SK-N-SH treated with all-trans-retinoic acid at 6 μM for 48 hours (cell line): Measurements from ENCODE around the gene B3GALT6.

Source experiments
- ATAC-seq: fragments of 200-7000 bp; cut with Tn5 transposase; 3 replicates; pipeline ENCODE4 v1.9.1; 2020; ENCODE audit warnings: mild to moderate bottlenecking, moderate library complexity
- ARNTL ChIP-seq: fragments of 450-650 bp; formaldehyde crosslinking; IDR thresholded peaks from 2 replicates; pipeline ENCODE4 v1.5.0; 2020; ENCODE audit warnings: low read depth, mild to moderate bottlenecking, moderate library complexity, borderline replicate concordance
- BACH2 ChIP-seq: fragments of 250-450 bp; sonication (Bioruptor Pico); IDR thresholded peaks from 2 replicates; pipeline ENCODE4 v1.9.0; 2021; ENCODE audit warnings: mild to moderate bottlenecking, borderline replicate concordance
- CSDC2 ChIP-seq: fragments of 250-450 bp; sonication (Bioruptor Pico); IDR thresholded peaks from 2 replicates; pipeline ENCODE4 v1.5.0; 2020; ENCODE audit warnings: mild to moderate bottlenecking, moderate library complexity
- CSRNP3 ChIP-seq: fragments of 250-450 bp; sonication (Bioruptor Pico); IDR thresholded peaks from 2 replicates; pipeline ENCODE4 v1.5.1; 2021; ENCODE audit warnings: mild to moderate bottlenecking, moderate library complexity
- ESRRG ChIP-seq: fragments of 250-450 bp; sonication (Bioruptor Pico); IDR thresholded peaks from 2 replicates; pipeline ENCODE4 v1.6.1; 2021; ENCODE audit warnings: mild to moderate bottlenecking
- GLIS3 ChIP-seq: fragments of 250-450 bp; sonication (Bioruptor Pico); IDR thresholded peaks from 2 replicates; pipeline ENCODE4 v1.5.0; 2020; ENCODE audit warnings: mild to moderate bottlenecking, moderate library complexity
- OSR1 ChIP-seq: fragments of 250-450 bp; sonication (Bioruptor Pico); IDR thresholded peaks from 2 replicates; pipeline ENCODE4 v1.8.0; 2022; ENCODE audit warnings: moderate library complexity, mild to moderate bottlenecking, inconsistent platforms
- PATZ1 ChIP-seq: fragments of 250-450 bp; sonication (Bioruptor Pico); IDR thresholded peaks from 2 replicates; pipeline ENCODE4 v1.8.0; 2020; ENCODE audit warnings: mild to moderate bottlenecking, moderate library complexity, borderline replicate concordance
- POU6F1 ChIP-seq: fragments of 250-450 bp; sonication (Bioruptor Pico); IDR thresholded peaks from 2 replicates; pipeline ENCODE4 v1.8.0; 2021; ENCODE audit warnings: low read depth, mild to moderate bottlenecking, moderate library complexity, borderline replicate concordance
- PPARA ChIP-seq: fragments of 250-450 bp; sonication (Bioruptor Pico); IDR thresholded peaks from 2 replicates; pipeline ENCODE4 v1.5.0; 2020; ENCODE audit warnings: mild to moderate bottlenecking, borderline replicate concordance
- RARB ChIP-seq: fragments of 250-450 bp; sonication (Bioruptor Pico); IDR thresholded peaks from 2 replicates; pipeline ENCODE4 v1.8.0; 2021; ENCODE audit warnings: mild to moderate bottlenecking, moderate library complexity
- SNAI2 ChIP-seq: fragments of 250-450 bp; sonication (Bioruptor Pico); IDR thresholded peaks from 2 replicates; pipeline ENCODE4 v1.5.0; 2020; ENCODE audit warnings: mild to moderate bottlenecking, moderate library complexity
- TCF4 ChIP-seq: fragments of 250-450 bp; sonication (Bioruptor Pico); IDR thresholded peaks from 2 replicates; pipeline ENCODE4 v1.8.0; 2021; ENCODE audit warnings: mild to moderate bottlenecking, moderate library complexity, borderline replicate concordance
- TOX ChIP-seq: fragments of 250-450 bp; sonication (Bioruptor Pico); IDR thresholded peaks from 2 replicates; pipeline ENCODE4 v1.8.0; 2021; ENCODE audit warnings: mild to moderate bottlenecking, moderate library complexity, borderline replicate concordance
- TSHZ2 ChIP-seq: fragments of 250-450 bp; sonication (Bioruptor Pico); IDR thresholded peaks from 2 replicates; pipeline ENCODE4 v1.5.0; 2020; ENCODE audit warnings: mild to moderate bottlenecking, moderate library complexity
- ZC3H10 ChIP-seq: fragments of 250-450 bp; sonication (Bioruptor Pico); IDR thresholded peaks from 2 replicates; pipeline ENCODE4 v1.5.1; 2021; ENCODE audit warnings: mild to moderate bottlenecking, moderate library complexity
- ZFP3 ChIP-seq: fragments of 250-450 bp; sonication (Bioruptor Pico); IDR thresholded peaks from 2 replicates; pipeline ENCODE4 v1.5.0; 2020; ENCODE audit warnings: mild to moderate bottlenecking, moderate library complexity
- ZFP30 ChIP-seq: fragments of 450-650 bp; formaldehyde crosslinking; IDR thresholded peaks from 2 replicates; pipeline ENCODE4 v1.5.0; 2022; ENCODE audit warnings: mild to moderate bottlenecking, moderate library complexity
- ZNF565 ChIP-seq: fragments of 450-650 bp; formaldehyde crosslinking; conservative IDR thresholded peaks from 2 replicates; pipeline ENCODE4 v1.5.0; 2020; ENCODE audit warnings: low read depth, mild to moderate bottlenecking, moderate library complexity
- ZNF70 ChIP-seq: fragments of 450-650 bp; formaldehyde crosslinking; IDR thresholded peaks from 2 replicates; pipeline ENCODE4 v1.5.0; 2020; ENCODE audit warnings: mild to moderate bottlenecking, moderate library complexity
- ZNF8 ChIP-seq: fragments of 450-650 bp; formaldehyde crosslinking; IDR thresholded peaks from 2 replicates; pipeline ENCODE4 v1.5.0; 2020; ENCODE audit warnings: mild to moderate bottlenecking, moderate library complexity
- TF ChIP-seq, protein P1 (sequence below): fragments of 250-450 bp; sonication (Bioruptor Pico); IDR thresholded peaks from 2 replicates; pipeline ENCODE4 v1.5.1; 2020; ENCODE audit warnings: low read depth, mild to moderate bottlenecking, moderate library complexity

Gene B3GALT6

DNA sequence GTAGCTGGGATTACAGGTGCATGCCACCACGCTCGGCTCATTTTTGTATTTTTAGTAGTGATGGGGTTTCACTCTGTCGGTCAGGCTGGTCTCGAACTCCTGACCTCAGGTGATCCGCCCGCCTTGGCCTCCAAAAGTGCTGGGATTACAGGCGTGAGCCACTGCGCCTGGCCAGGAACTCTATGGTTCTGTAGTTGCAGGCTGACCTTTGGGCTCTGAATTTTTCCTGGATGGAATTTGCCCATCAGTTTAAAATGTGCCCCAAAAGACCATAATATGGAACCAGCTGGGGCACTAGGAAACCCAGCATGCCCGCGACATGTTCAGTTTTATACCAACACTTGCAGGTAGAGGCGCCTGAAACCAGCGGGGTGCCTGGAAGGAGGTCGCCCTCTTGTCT lies 46.6 kb downstream of the B3GALT6 start:
- TF ChIP-seq TCF4 (CRISPR knock-in tag) (no peak), TOX (CRISPR knock-in tag) (no peak), SNAI2 (CRISPR knock-in tag) (no peak), PATZ1 (no peak), POU6F1 (CRISPR knock-in tag) (no peak), TSHZ2 (CRISPR knock-in tag) (no peak), OSR1 (CRISPR knock-in tag) (no peak), ARNTL (CRISPR knock-in tag) (no peak), ESRRG (CRISPR knock-in tag) (no peak), PPARA (CRISPR knock-in tag) (no peak), CSRNP3 (CRISPR knock-in tag) (no peak), BACH2 (CRISPR knock-in tag) (no peak), ZC3H10 (no peak), GLIS3 (CRISPR knock-in tag) (no peak), CSDC2 (CRISPR knock-in tag) (no peak), ZNF8 (CRISPR knock-in tag) (no peak), ZNF70 (CRISPR knock-in tag) (no peak), ZFP3 (CRISPR knock-in tag) (no peak), ZNF565 (no peak)
- TF ChIP-seq, protein P1, sequence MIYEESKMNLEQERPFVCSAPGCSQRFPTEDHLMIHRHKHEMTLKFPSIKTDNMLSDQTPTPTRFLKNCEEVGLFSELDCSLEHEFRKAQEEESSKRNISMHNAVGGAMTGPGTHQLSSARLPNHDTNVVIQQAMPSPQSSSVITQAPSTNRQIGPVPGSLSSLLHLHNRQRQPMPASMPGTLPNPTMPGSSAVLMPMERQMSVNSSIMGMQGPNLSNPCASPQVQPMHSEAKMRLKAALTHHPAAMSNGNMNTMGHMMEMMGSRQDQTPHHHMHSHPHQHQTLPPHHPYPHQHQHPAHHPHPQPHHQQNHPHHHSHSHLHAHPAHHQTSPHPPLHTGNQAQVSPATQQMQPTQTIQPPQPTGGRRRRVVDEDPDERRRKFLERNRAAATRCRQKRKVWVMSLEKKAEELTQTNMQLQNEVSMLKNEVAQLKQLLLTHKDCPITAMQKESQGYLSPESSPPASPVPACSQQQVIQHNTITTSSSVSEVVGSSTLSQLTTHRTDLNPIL, result no peak
- ATAC-seq, result no peak

DNA sequence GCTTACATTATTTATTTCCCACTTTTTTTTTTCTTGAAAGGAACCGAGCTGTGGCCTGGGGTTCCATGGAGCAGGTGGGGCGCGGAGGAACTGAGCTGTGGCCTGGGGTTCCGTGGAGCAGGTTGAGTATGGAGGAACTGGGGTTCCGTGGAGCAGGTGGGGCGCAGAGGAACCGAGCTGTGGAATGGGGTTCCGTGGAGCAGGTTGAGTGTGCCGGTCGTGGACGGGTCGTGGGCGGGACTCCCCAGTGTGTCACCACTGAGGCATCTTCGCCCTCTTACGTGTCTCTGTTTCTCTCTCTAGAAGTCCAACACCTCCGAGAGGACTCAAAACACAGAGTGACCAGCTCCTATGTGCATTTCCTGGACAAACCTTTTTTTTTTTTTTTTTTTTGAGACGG lies 47.0 kb downstream of the B3GALT6 start:
- ATAC-seq, result no peak
- no peak for TF ChIP-seq ARNTL (CRISPR knock-in tag)
- no peak for TF ChIP-seq SNAI2 (CRISPR knock-in tag)

- no peak for TF ChIP-seq ZNF70 (CRISPR knock-in tag)
- no peak for TF ChIP-seq ESRRG (CRISPR knock-in tag)
- TF ChIP-seq ZFP30 (CRISPR knock-in tag), result no peak
- TF ChIP-seq TSHZ2 (CRISPR knock-in tag), result no peak
- no peak for TF ChIP-seq ZNF8 (CRISPR knock-in tag)
- no peak for TF ChIP-seq ZFP3 (CRISPR knock-in tag)
- TF ChIP-seq RARB, result no peak
- TF ChIP-seq PPARA (CRISPR knock-in tag), result no peak
- TF ChIP-seq, protein P1, result no peak
- no peak for TF ChIP-seq BACH2 (CRISPR knock-in tag)
- no peak for TF ChIP-seq TOX (CRISPR knock-in tag)
- no peak for TF ChIP-seq CSDC2 (CRISPR knock-in tag)
- ATAC-seq, result no peak; the same call in 2 of the 3 replicates
Observed at GRCh38 chr1:1280782-1281481, 48.9 kb downstream of the B3GALT6 start.
